VCaP (cell line): ENCODE data around the gene VSTM4.

Source experiments
- H3K27ac ChIP-seq: fragments of 450-650 bp; 2 replicates; pipeline ENCODE4 v1.5.1; 2017
- TF ChIP-seq, protein P1 (sequence below): fragments of 450-650 bp; conservative IDR thresholded peaks from 2 replicates; pipeline ENCODE4 v1.5.1; 2017; ENCODE audit warnings: mild to moderate bottlenecking, moderate library complexity

Gene VSTM4

GRCh38 chr10:49076319-49076718 is 39.0 kb downstream of the VSTM4 start:
- H3K27ac ChIP-seq: peak overlapping the region; percentile 31; the same call in 1 of the 2 replicates
- TF ChIP-seq, protein P1, sequence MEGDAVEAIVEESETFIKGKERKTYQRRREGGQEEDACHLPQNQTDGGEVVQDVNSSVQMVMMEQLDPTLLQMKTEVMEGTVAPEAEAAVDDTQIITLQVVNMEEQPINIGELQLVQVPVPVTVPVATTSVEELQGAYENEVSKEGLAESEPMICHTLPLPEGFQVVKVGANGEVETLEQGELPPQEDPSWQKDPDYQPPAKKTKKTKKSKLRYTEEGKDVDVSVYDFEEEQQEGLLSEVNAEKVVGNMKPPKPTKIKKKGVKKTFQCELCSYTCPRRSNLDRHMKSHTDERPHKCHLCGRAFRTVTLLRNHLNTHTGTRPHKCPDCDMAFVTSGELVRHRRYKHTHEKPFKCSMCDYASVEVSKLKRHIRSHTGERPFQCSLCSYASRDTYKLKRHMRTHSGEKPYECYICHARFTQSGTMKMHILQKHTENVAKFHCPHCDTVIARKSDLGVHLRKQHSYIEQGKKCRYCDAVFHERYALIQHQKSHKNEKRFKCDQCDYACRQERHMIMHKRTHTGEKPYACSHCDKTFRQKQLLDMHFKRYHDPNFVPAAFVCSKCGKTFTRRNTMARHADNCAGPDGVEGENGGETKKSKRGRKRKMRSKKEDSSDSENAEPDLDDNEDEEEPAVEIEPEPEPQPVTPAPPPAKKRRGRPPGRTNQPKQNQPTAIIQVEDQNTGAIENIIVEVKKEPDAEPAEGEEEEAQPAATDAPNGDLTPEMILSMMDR: no peak

DNA sequence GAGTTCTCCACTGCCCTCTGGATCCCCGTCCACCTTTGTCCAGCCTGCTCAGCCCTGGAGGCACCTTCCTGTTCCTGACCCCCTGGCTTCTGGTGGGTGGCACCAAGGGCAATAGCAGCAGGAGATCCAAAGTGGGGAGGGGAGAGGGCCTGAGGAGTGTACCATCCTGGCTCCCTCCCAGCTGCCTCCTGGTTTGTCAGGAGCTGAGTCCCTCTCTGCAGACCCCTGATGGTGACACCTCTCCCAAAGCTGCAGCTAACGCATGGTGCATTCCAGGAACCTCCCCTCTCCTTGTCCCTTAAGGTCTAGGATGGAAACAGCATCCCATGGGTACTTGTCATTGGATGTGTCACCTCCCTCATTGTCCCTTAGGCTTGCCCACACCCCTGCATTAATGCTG is 39.6 kb downstream of the VSTM4 start:
- peak overlapping the region; percentile 31 for H3K27ac ChIP-seq
- TF ChIP-seq, protein P1: no peak

- TF ChIP-seq, protein P1: no peak
- peak overlapping the region; percentile 31 for H3K27ac ChIP-seq
Observed at GRCh38 chr10:49074836-49075682, 40.3 kb downstream of the VSTM4 start.

DNA sequence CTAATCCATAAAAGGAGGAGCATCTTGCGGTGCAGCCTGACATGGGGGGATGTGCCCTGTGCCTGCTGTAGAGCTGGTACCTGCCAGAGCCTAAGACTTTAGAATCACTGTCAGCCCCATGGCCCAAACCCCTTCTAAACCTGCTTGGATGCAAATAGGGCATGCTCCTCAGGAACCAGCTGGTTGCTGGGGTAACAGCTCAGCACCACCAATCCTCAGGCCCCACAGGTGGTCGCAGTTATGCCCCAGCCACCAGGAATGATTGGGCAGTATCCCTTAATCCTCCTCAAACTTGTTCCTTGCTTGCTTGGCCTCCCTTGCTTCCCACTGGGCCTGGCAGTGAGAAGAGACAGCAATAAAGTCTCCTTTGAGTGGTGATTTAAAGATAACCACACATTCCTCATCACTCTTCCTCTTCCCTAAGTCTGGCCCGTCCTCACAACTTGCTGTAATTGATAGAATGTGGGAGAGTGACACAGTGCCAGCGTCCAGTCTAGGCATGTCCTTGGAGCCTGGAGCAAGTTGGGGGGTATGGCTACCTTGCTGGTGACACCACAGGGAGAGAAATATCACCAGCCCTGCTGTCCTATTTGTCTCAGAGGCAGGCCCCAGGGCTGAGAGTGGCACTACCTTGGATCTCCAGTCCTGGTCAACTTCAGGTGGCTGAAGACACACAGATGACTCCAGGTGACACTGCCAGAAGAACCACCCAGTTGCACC is 43.0 kb downstream of the VSTM4 start:
- H3K27ac ChIP-seq: no peak overlapping the region
- TF ChIP-seq, protein P1: no peak

DNA sequence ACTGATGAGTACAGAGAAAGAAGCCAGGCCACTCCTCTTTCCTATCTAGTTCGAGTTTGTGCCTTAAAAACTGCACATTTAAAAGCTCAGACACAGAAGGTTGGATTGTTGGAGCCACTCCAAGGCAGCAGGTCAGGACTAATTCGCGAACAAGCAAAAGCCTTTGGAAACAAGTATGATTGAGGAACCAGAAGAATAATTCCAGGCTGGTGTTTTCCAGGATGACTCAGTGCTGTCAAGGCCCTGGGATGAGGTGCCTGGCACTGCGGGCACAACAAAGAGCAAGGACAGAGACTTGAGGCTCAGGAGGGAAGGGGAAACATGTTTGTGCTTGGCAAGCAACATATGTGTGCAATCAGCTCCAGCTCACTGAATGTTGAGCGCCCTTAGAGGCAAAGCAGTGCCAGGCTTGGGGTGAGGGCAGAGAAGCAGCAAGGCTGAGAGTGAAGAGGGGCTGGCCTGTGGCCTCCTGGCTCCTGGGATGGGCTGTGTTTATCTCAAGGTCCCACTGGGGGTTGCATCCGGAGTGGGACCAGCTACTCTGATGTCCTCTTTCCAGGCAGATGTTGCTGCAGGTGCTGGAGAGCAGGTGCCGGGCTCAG is 44.1 kb downstream of the VSTM4 start:
- TF ChIP-seq, protein P1: no peak
- H3K27ac ChIP-seq: no peak overlapping the region

DNA sequence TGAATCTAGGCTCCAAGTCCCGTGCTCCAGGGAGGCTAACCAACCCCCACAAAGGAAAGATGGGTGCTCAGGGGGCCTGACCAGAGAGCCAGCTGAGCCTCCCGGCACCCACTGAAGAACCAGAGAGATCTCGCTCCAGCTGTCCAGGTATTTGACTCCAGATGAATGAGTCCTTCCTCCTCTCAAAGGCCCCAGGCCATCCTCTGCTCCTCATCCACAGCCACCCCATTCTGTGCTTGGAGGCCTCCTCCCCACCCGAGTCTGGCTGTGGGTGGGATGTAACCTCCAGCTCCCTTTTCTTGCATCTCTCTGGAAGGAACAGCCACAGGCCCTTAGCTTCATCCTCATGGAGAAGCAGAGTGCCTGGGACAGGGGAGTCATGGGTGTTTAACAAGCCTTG is 44.6 kb downstream of the VSTM4 start:
- H3K27ac ChIP-seq: no peak overlapping the region
- TF ChIP-seq, protein P1: no peak

DNA sequence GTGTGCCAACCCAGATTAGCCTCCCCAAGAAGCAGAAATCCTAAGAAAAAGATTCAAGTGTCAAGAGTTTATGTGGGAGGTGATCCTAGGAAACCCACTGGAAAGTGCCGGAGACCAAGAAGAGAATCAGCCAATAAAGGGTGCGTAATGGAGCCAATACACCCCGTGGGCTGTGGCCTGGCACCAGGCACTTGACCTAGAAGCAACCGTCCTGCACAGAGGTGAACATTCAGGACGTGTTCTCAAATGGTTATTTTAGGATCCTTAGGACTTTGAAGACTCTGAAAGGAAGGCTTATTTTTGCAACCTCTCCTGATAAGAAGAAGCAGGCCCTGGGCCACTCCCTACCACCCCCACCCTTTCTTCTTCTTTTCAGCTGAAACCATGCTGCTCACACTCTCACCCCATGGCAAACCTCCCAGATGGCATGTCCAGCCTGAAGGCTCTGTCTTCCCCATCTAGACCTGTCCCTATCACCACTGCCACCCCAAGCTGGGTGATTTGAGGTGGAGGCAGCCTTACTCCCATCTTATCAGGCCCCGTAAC is 46.6 kb downstream of the VSTM4 start:
- no peak overlapping the region for H3K27ac ChIP-seq

More for the DNA sequence above, 46.6 kb downstream of the VSTM4 start:
- TF ChIP-seq, protein P1: no peak
